Kidney epithelial cell (primary cell): ENCODE measurements around the gene SRSF1. TPM values are rescaled to one million over a fixed set of nuclear protein-coding genes. Genes with fewer than 3 reads are reported as not detected.

ENCODE experiments used
- DNase-seq: peaks from one replicate; pipeline ENCODE4 v3.0.0-alpha.2; 2010; ENCODE audit warnings: low read depth
- H3K27me3 ChIP-seq: 2 replicates; pipeline ENCODE4 v1.6.0; 2011; ENCODE audit warnings: low read length; ENCODE audit not compliant: control insufficient read depth, insufficient read depth
- H3K36me3 ChIP-seq: 2 replicates; pipeline ENCODE4 v1.5.1; 2011; ENCODE audit warnings: low read length; ENCODE audit not compliant: control insufficient read depth, insufficient read depth
- H3K4me3 ChIP-seq: 2 replicates; pipeline ENCODE4 v1.5.1; 2011; ENCODE audit warnings: low read depth, mild to moderate bottlenecking, control low read depth, low read length
- total RNA-seq: library from RNA; depleted of rRNA; stranded (reverse); fragments of >200 nt; gene quantifications from 2 replicates; pipeline ENCODE4 v1.2.3, GENCODE V29; 2015
- TF ChIP-seq, protein P1 (sequence below): IDR thresholded peaks from 2 replicates; pipeline ENCODE4 v1.5.1; 2011; ENCODE audit warnings: mild to moderate bottlenecking, moderate library complexity, low read length, control low read depth, inconsistent platforms; ENCODE audit not compliant: insufficient read depth, poor library complexity, severe bottlenecking

The SRSF1 gene
- total RNA-seq, 1 donor from 2014 or later, result 162 TPM

DNA sequence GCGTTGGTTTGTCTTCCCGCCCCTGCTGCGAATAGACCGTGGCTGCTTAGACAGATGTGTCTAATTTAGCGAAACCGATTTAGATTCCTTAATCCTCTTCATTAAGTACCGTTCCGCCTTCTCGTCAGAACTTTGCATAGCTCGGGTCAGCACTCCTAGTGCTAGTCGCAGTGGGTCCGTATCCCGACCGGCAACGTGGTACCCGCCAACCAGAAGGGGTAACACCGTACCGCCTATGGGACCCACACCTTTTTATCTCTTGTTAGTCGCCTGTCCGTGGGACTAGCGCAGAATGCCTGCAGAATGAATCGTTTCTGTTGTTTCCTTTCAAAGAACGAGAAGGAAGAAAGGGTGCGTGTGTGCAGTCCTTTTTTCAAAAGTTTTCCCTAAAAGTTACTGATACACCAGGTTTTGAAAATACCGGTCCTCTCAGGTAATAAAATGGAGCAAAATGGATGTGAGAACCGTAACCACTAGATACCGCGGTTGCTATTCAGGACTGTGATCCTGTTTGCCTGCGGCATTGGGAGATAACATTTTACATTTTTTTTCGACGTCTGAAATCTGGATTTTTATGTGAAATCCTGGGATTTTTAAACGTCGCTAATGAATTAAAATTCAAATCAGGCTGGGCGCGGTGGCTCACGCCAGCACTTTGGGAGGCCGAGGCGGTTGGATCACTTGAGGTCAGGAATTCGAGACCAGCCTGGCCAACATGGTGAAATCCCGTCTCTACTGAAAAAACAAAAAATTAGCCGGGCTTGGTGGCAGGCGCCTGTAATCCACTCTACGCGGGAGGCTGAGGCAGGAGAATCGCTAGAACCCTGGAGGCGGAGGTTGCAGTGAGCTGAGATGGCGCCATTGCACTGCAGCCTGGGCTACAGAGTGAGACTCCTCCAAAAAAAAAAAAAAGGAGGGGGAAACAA, 998 bp upstream of the SRSF1 start:
- no peak for DNase-seq
- peak overlapping the region; percentile 94 for H3K4me3 ChIP-seq
- peaks cover 1% of the 10 kb centered on the region for H3K36me3 ChIP-seq
- no peaks in the 10 kb centered on the region for H3K27me3 ChIP-seq
- TF ChIP-seq, protein P1, sequence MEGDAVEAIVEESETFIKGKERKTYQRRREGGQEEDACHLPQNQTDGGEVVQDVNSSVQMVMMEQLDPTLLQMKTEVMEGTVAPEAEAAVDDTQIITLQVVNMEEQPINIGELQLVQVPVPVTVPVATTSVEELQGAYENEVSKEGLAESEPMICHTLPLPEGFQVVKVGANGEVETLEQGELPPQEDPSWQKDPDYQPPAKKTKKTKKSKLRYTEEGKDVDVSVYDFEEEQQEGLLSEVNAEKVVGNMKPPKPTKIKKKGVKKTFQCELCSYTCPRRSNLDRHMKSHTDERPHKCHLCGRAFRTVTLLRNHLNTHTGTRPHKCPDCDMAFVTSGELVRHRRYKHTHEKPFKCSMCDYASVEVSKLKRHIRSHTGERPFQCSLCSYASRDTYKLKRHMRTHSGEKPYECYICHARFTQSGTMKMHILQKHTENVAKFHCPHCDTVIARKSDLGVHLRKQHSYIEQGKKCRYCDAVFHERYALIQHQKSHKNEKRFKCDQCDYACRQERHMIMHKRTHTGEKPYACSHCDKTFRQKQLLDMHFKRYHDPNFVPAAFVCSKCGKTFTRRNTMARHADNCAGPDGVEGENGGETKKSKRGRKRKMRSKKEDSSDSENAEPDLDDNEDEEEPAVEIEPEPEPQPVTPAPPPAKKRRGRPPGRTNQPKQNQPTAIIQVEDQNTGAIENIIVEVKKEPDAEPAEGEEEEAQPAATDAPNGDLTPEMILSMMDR, result no peak

DNA sequence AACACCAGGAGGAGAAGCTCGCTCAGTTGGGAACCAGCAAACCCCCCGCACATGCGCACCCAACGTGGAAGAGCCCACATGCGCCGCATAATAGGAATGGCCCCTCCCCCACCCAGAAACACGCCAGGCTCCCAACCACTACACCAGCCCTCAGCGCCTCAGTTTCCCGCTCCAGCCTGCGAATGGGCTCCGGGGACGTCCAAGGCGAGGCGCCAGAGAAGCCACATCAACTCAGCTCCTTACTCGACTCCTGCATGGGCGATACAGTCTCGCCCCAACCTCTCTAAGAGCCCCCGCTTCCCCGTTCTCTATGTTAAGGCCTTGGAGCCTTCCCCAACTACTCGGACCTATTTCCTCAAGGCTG, 504 bp downstream of the SRSF1 start:
- H3K36me3 ChIP-seq, result peaks cover 1% of the 10 kb centered on the region
- peak overlapping the region; percentile 94 for H3K4me3 ChIP-seq
- H3K27me3 ChIP-seq, result no peaks in the 10 kb centered on the region
- TF ChIP-seq, protein P1, result no peak
- no peak for DNase-seq

DNA sequence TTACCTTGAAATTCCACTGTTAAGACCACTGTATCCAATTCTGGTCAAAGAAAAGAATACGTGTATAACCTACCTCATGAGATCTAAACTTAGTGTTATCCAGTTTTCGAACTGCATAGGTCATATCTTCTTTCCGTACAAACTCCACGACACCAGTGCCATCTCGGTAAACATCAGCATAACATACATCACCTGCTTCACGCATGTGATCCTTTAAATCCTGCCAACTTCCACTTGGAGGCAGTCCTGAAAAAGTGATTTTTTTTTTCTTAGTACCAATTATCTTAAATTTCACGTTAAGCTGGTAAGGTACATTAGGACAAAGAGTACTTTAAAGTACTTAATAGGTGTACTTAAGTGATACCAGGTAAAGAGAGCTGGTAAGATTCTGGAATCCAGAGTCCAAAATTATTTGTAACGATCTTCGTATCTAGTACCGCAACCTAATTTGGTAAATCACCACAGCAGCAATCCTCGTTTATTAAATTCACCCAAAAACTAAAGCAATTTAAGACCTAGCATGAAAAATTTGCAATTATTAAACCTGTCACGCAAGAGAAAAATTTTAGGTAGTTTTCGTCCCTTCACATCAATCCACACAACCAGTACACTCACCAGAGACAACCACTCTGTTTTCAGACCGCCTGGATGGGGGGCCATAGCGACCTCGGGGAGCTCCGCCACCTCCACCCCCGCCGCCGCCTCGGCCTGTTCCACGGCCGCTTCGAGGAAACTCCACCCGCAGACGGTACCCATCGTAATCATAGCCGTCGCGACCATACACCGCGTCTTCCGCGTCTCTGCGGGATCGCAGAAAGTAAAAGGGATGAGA, 1.1 kb downstream of the SRSF1 start:
- TF ChIP-seq, protein P1, result no peak
- H3K36me3 ChIP-seq, result peaks cover 1% of the 10 kb centered on the region
- H3K27me3 ChIP-seq, result no peaks in the 10 kb centered on the region
- peak overlapping the region; percentile 94 for H3K4me3 ChIP-seq
- no peak for DNase-seq

DNA sequence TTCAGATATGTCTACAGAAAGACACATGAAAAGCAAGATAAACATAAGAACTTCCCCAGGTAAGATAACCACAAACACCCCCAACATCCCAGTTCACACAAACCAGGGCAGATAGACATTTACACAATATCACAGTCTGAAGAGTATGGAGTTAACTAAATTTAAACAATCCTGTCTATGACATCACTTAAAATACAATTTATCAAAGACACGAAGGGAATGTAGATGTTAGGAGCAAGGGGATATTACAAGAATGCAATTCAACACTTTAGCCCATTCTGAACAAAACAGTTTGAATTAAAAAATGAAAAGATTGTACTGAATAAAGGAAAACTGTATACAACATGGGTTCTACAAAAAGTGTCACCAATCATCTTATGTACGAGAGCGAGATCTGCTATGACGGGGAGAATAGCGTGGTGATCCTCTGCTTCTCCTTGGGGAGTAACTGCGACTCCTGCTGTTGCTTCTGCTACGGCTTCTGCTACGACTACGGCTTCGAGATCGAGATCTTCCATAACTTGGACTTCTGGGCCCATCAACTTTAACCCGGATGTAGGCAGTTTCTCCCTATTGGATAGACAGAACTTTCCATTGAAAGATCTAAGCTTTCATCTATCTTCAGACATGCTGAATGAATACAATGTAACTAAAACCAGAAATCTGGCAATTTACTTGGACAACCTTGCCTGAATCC, 1.9 kb downstream of the SRSF1 start:
- no peaks in the 10 kb centered on the region for H3K27me3 ChIP-seq
- TF ChIP-seq, protein P1, result no peak
- peaks cover 1% of the 10 kb centered on the region for H3K36me3 ChIP-seq
- no peak for DNase-seq
- peak overlapping the region; percentile 94 for H3K4me3 ChIP-seq

DNA sequence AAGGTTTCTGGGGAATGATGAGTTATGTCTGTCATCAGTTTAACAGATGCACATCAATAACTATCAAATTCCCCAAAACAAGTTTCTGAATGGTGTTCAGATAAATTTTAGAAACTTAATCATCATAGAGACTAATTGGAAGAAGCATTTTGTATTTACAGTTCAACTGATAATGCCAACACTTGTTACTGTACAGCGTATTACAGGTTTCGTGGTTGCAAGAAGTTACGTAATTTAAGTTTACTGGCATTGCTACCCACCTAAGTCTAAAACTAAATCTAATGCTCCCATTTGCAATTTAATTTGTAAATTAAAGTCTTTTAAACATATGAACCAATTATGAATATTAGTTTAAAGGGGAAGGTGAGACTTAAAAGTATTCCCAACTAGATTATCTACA, 3.0 kb downstream of the SRSF1 start:
- DNase-seq, result no peak
- no peaks in the 10 kb centered on the region for H3K27me3 ChIP-seq
- TF ChIP-seq, protein P1, result no peak
- H3K36me3 ChIP-seq, result peaks cover 1% of the 10 kb centered on the region
- no peak overlapping the region for H3K4me3 ChIP-seq
